Astrocyte of the spinal cord (primary cell): ENCODE results near the gene ACTN3.

Source experiments
- DNase-seq: peaks from one replicate; pipeline ENCODE4 v3.0.0; 2011; ENCODE audit warnings: low read depth, low spot score
- H3K4me3 ChIP-seq: 2 replicates; pipeline ENCODE4 v1.5.1; 2011; ENCODE audit warnings: low read depth, mild to moderate bottlenecking, low read length, moderate library complexity
- CTCF ChIP-seq: IDR thresholded peaks from 2 replicates; pipeline ENCODE4 v1.5.1; 2012; ENCODE audit warnings: low read depth, mild to moderate bottlenecking, low read length, inconsistent platforms
- in situ Hi-C: cut with HindIII; loops from 2 replicates; pipeline ENCODE4 v1.10.0; 2017; ENCODE audit warnings: low sequenced_read_pairs

The ACTN3 gene

GRCh38 chr11:66548774-66549630 is 2.3 kb downstream of the ACTN3 start:
- H3K4me3 ChIP-seq = no peak overlapping the region
- no peak for TF ChIP-seq CTCF
- in situ Hi-C loops = no loop called here
- no peak for DNase-seq

- no peak for TF ChIP-seq CTCF
- in situ Hi-C loops = no loop called here
- no peak for DNase-seq
- H3K4me3 ChIP-seq = no peak overlapping the region
These were observed 3.0 kb downstream of the ACTN3 start for GRCh38 chr11:66549696-66550095.

GRCh38 chr11:66550887-66551286 is 4.2 kb downstream of the ACTN3 start:
- no peak overlapping the region for H3K4me3 ChIP-seq
- no peak for TF ChIP-seq CTCF
- DNase-seq = no peak
- in situ Hi-C loops = no loop called here

- no peak overlapping the region for H3K4me3 ChIP-seq
- no peak for DNase-seq
- no peak for TF ChIP-seq CTCF
- in situ Hi-C loops = no loop called here
These were observed 7.9 kb downstream of the ACTN3 start for GRCh38 chr11:66554602-66555001.

- no peak overlapping the region for H3K4me3 ChIP-seq
- in situ Hi-C loops = no loop called here
- DNase-seq = no peak
- no peak for TF ChIP-seq CTCF
These were observed 8.7 kb downstream of the ACTN3 start for GRCh38 chr11:66555416-66555815.

GRCh38 chr11:66556086-66556485 is 9.4 kb downstream of the ACTN3 start:
- DNase-seq = no peak
- in situ Hi-C loops = no loop called here
- TF ChIP-seq CTCF = no peak
- no peak overlapping the region for H3K4me3 ChIP-seq
